Endothelial cell of umbilical vein (primary cell): ENCODE results near the gene PARVA.

ENCODE experiments used
- EZH2 ChIP-seq: IDR thresholded peaks from 2 replicates; pipeline ENCODE4 v1.6.1; 2012; ENCODE audit warnings: borderline replicate concordance, low read depth, mild to moderate bottlenecking, moderate library complexity, low read length, inconsistent platforms; ENCODE audit not compliant: severe bottlenecking
- FOS ChIP-seq: IDR thresholded peaks from 2 replicates; pipeline ENCODE4 v1.6.1; 2011; ENCODE audit warnings: mild to moderate bottlenecking, low read length, moderate library complexity, borderline replicate concordance; ENCODE audit not compliant: insufficient read depth
- GATA2 ChIP-seq: IDR thresholded peaks from 2 replicates; pipeline ENCODE4 v1.7.0; 2011; ENCODE audit warnings: low read depth, mild to moderate bottlenecking, moderate library complexity, mixed read lengths, low read length; ENCODE audit not compliant: insufficient read length, insufficient read depth
- POLR2A ChIP-seq: IDR thresholded peaks from 2 replicates; pipeline ENCODE4 v1.6.1; 2012; ENCODE audit warnings: low read depth, mild to moderate bottlenecking, control low read depth, low read length
- POLR2AphosphoS5 ChIP-seq: IDR thresholded peaks from 2 replicates; pipeline ENCODE4 v1.6.1; 2012; ENCODE audit warnings: low read depth, mild to moderate bottlenecking, control low read depth, low read length, moderate library complexity; ENCODE audit not compliant: insufficient read depth
- TF ChIP-seq, protein P1 (sequence below), 2 donors: IDR thresholded peaks; 1 replicate in 1 of 2; 2 replicates in 1 of 2; pipeline ENCODE4 v1.5.1; 2011; ENCODE audit warnings: low read length in 2 of 2, mild to moderate bottlenecking in 2 of 2, moderate library complexity in 2 of 2, control low read depth in 1 of 2, inconsistent platforms in 1 of 2, low read depth in 1 of 2; ENCODE audit not compliant: insufficient read depth in 1 of 2; ENCODE audit errors: extremely low read depth in 1 of 2
- TF ChIP-seq, protein P2 (sequence below): IDR thresholded peaks from 2 replicates; pipeline ENCODE4 v1.6.1; 2011; ENCODE audit not compliant: insufficient read depth, insufficient read length

- no peak for TF ChIP-seq POLR2AphosphoS5
- TF ChIP-seq, protein P1, sequence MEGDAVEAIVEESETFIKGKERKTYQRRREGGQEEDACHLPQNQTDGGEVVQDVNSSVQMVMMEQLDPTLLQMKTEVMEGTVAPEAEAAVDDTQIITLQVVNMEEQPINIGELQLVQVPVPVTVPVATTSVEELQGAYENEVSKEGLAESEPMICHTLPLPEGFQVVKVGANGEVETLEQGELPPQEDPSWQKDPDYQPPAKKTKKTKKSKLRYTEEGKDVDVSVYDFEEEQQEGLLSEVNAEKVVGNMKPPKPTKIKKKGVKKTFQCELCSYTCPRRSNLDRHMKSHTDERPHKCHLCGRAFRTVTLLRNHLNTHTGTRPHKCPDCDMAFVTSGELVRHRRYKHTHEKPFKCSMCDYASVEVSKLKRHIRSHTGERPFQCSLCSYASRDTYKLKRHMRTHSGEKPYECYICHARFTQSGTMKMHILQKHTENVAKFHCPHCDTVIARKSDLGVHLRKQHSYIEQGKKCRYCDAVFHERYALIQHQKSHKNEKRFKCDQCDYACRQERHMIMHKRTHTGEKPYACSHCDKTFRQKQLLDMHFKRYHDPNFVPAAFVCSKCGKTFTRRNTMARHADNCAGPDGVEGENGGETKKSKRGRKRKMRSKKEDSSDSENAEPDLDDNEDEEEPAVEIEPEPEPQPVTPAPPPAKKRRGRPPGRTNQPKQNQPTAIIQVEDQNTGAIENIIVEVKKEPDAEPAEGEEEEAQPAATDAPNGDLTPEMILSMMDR (IDR thresholded peaks at IDR 0.05; ENCODE audit: extremely low read depth in 1 of 2, insufficient read depth in 1 of 2, low read depth in 1 of 2, low read length in 2 of 2): no peak
- TF ChIP-seq FOS: no peak
- TF ChIP-seq POLR2A: no peak
- TF ChIP-seq, protein P2, sequence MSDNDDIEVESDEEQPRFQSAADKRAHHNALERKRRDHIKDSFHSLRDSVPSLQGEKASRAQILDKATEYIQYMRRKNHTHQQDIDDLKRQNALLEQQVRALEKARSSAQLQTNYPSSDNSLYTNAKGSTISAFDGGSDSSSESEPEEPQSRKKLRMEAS: no peak
- no peak for TF ChIP-seq GATA2
- TF ChIP-seq EZH2: no peak
Measured at GRCh38 chr11:12388939-12389670, 11.7 kb downstream of the PARVA start.
